Stimulated activated CD4-positive, alpha-beta T cell treated with anti-CD3 and anti-CD28 coated beads, Interleukin-12 subunit alpha, Interleukin-12 subunit beta, amount 100 ng/mL, for 4 hours (primary cell): ENCODE measurements around the gene WBP2.
A peak's percentile ranks its signal among the peaks of the same experiment; 100 is the strongest.

Experiments
- DNase-seq: peaks from one replicate; pipeline ENCODE4 v3.0.0-alpha.2; 2020

WBP2 gene

DNA sequence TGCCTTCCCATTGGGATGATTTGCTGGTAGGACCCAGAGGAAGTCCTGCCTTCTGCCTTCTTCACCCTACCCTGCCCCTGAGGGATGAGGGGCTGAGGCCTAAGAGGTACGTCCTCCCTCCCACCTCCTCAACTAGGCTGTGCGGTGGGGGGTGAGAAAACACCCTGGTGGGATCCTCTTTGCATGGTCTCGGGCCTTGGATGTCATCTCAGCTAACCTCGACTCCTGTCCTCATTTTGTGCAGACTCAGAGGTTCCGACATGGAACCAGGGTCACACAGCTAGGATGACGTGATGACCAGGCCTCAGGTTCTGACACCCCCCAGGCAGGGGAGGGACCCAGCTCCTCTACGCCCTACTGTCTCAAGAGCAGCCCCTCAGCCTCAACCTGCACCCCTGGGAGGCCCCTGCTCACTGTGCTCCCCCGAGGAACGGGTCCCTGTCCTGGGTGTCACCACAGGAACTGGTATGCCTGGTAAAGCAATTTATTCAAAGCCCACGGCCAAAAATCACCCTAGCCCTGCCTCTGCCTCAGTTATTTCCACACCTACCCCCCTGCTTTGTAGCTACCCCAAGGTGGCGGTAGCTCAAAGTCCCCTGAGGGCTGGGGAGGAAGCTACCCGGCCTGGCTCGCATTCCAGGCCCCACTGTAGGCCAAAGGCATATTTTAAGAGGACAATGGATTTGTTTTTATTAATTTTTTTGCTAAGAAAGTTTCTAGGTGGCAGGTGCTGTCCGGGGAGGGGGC, 28.4 kb downstream of the WBP2 start:
- no peak for DNase-seq

DNA sequence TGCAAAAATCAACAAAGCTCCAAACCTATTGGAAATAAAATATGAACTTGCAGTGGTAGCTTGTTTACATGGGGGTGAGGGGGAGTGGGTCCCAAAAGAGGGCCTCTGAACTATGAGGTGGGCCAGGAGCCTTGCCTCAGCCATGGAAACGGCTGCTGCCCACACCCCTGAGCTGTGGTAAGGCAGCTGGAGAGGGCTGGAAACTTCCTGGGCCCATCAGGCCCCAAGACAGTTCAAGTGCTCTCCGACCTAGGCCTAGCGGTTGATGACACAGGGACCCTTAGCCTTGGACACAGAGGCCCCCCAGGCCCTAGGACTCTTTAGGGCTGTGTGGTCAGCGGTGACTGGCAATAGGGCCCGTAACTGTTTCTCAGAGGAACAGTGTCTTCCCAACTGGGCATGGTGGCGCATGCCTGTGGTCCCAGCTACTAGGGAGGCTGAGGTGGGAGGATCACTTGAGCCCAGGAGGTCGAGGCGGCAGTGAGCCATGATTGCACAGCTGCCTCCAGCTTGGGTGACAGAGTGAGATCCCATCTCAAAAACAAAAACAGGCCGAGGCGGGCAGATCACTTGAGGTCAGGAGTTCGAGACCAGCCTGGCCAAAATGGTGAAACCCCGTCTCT, 29.3 kb downstream of the WBP2 start:
- DNase-seq = no peak

DNA sequence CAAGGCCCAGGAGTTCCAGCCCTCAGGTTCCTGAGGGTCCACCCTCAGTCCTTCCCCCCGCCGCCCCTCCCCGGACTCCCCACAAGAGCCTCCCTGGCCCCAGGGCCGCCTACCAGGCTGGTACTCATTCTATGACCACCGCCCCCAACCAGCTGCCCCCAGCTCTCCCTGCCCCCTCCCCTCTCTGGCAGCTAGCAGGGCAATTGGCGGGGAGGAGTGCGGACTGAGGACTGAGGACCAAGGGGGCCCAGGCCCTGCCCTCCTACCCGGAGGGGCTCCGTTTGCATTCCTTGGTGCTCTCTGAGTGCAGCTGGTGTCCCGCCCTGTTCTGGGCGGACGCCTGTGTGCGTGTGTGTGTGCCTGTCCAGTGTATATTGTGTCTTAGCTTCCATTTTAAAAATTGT, 30.0 kb downstream of the WBP2 start:
- no peak for DNase-seq

DNA sequence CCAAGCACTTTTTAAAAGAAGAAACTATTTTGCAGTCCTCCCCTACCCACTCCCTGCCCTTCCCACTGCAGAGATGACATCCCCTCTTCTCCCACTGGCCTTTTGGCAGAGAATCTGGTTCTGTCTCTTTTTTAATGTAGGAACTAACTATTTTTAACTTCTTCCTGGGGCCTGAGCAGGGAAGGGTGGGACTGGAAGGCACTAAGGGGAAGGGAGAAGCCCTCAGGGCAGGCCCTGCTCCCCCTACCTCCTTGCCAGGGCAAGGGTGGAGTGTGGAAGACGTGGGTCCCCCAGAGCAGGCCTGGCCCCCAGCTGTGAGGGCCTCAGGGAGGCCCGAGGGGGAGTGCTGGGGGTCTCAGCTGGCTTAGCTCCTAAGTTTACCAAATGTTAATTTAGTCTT, 30.5 kb downstream of the WBP2 start:
- DNase-seq = no peak

DNA sequence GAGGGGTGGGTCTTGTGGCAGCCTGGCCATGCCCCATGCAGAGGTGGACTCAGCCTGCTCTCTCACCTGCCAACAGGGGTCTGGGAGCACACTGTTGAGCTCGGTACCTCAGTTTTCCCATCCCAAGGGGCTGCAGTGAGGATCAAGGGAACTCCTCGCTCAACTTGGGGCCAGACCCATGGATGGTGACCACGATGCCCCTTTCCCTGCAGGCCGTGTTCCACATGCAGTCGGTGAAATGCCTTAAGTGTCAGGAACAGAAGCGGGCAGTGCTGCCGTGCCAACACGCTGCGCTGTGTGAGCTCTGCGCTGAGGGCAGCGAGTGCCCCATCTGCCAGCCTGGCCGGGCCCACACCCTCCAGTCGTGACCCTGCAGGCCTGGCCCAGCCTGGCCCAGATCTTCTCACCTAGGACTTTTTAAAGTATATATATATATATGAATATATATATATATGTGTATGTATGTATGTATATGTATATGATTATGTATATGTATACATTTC, 31.0 kb downstream of the WBP2 start:
- DNase-seq = no peak

DNA sequence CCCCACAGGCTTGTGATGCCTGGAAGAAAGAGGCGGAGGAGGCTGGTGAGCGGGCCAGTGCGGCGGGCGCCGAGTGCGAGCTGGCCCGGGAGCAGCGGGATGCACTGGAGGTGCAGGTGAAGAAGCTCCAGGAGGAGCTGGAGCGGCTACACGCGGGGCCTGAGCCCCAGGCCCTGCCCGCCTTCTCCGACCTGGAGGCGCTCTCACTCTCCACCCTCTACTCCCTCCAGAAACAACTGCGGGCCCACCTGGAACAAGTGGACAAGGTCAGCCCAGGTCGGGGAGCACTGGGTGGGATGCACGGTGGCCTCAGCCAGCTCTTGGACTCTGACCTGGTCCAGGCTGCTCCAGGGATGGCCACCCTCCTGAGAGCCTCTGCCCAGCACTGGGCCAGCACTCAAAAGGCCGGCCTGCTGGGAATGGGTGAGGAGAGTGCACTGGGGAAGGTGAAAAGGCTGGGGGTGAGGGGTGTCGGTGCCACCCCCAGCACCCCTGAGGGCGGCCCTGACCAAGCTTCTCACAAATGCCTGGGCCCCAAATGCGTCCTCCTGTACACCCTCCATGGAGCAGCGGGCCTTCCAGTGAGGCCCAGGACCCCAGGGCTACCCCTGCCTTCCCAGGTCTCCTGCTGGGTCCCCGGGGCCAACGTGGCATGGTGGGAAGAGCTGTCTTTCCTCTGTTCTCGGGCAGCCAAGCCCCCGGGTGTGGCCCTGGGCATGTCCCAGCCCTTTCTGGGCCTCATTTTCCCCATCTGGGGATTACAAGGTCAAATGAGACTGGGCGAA, 31.7 kb downstream of the WBP2 start:
- DNase-seq = no peak

DNA sequence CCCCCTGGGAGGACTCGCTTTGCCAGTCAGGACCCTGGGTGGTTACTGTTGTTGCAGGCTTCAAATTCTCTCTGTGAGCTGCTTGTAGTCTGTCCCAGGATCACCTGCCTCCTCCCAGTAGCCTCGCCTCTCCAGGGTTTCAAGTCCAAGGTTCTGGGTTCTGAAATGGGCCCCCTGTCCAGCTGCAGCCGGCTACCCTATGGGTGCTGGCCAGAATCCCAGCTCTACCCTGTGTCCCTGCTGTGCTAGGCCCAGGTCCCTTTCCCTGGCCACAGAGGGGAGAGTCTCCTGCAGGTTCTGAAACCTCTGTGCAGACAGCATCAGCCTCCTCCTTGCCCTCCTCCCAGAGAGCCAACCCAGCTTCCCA, 32.4 kb downstream of the WBP2 start:
- no peak for DNase-seq

DNA sequence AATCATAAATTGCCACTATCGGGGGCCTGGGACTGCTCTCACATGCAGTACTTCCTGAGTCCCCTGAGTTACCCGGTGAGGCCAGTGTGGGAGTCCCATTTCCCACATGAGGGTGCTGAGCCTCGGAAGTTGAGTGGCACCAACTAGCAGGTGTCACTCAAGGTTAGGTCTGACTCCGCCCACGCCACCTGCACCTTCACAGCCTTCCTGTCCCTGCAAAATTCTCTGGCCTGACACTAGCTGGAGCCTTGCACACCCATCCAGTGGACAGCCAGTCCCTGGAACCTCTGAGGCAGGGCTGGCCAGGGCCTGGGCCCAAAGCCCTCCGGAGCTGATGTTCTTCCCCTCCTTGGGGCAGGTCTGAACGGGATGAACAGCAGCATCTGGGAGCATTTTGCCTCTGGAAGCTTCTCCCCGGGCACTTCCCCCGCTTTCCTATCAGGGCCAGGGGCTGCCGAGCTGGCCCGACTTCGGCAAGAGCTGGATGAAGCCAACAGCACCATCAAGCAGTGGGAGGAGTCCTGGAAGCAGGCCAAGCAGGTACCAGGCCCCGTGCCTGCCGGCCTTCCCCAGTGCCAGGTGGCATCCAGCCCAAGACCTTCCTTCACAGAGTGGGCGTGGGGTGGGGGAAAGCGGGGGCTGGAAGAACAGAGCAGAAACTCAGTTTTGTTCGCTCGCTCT, 32.9 kb downstream of the WBP2 start:
- peak; percentile 32 for DNase-seq

DNA sequence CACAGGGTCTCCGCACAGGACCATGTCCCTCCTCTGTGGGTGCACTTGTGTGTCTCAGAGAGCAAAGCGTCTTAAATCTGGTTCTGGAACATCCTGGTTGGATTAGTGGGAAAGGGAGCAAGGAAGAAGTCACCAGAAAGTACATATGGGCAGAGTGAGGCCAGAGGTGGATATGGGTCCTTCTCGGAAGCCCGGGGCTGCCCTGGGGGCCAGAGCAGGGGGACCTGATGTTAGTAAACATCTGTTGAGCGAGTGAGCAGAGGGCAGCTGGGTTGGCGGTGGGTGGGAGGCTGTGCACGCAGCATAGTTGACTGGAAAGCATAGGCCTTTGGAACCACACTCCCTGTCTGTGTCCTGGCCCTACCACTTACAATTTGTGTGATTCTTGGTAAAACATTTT, 33.6 kb downstream of the WBP2 start:
- no peak for DNase-seq

DNA sequence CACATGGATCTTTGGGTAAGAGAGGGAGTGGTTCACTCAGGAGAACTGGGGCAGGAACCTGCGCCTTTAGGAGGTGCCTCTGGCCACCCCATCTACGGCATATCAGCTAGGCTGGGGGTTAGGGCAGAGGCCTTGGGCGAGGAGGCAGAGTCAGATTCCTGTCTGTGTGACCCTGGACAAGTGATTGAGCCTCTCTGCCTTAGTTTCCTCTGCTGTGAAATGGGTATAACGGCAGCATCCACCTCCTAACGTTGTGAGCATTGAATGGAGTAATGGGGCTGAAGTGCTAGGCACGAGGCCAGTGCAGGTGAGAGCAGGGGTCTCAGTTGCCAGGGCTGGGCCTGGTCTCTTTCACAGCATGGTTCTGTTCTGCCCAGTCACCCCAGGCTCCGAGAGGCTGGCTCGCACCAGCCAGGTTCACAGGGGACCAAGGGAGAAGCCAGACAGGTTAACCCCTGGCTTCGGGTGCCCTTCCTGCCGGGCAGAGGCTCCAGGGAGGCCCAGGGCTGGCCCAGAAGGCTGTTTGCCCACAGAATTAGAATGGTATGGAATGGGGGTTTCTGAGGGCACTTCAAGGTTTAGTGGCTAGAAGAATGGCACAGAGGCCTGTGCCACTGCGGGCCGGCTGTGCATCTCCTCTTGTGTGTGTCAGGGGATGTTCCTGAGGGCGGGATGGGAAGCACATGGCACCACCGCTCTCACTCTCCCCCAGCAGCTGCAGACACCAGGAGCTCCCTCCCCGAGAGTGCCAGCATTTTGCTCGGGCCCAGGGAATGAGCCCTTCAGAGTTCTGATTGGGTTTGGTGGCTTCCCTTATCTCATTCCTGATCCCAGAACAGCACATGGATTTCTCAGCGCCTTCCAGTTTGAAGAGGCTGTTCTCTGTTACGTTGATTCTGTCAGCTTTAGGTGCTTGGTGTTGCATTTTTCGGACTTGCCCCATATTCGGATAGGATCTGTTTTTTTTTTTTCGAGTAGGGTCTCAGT, 34.7 kb downstream of the WBP2 start:
- no peak for DNase-seq

DNA sequence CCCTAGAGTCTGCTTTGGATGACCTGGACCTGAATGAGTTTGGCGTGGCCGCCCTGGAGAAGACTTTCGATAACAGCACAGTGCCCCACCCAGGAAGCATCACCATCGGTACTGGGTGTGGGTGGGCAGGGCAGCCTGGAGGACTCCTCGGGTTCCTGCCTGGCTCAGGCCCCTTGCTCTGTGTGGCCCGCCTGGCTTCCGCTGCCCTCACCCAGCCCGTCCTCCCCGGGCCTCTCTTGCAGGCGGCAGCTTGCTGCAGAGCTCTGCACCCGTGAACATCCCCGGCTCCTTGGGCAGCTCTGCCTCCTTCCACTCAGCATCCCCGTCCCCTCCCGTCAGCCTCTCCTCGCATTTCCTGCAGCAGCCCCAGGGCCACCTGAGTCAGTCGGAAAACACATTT, 35.5 kb downstream of the WBP2 start:
- no peak for DNase-seq

DNA sequence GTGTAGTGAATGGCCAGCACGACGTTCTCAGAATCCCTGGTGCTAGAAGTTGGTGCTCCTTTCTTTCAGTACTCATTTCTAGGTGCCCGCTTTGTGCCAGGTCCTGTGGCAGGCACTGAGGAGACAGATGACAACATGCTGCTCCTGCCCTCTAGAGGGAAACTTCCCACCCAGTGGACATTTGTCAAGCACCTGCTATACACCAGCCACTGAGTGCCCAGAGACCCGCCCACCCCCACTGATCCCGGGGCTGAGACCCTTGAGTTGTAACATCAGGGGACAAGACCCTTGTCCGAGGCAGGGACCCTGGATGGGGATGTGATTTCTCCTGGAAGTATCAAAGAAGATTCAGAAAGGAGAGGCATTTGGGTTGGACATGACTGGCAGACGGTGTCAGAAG, 36.0 kb downstream of the WBP2 start:
- no peak for DNase-seq

DNA sequence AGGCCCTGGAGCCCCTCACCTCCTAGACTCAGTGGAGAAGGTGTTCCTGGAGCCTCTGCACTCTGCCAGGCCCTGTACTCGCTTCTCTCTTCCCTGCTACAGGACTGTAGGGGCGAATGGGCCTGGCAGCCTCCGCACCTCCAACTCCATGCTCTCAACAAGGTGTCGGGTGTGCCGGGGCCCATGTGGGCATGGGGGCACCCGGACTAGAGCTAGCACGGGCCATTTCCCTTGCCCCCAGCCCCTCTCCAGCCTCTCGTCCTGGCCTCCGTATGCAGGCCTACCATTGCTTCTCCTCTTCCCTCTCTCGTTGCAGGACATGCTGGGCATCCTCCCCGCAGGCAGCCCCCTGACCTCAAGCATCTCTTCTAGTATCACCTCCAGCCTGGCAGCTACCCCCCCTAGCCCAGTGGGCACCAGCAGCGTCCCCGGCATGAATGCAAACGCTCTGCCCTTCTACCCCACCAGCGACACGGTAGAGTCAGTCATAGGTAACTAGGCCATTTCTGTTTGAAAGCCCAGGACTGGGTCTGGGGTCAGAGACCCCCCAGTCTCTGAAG, 36.7 kb downstream of the WBP2 start:
- DNase-seq = no peak

DNA sequence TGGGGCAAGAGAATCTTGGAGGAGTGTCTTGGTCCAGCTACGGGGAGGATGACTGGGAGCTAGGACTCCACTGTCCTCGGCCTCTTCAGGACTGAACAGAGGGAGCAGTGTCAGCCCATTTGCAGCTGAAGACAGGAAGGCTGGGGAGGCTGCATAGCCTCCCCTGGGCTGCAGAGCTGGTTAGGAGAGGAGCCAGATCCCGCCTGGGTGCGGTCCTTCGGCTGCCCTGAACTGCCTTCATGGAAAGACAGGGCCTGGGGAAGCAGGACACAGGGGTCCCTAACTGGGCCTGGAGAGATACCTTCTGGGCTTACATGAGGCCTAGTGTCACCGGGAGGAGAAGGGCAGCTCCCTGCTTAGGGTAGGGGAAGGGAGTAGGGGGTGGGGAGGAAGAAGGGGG, 37.6 kb downstream of the WBP2 start:
- DNase-seq = no peak

DNA sequence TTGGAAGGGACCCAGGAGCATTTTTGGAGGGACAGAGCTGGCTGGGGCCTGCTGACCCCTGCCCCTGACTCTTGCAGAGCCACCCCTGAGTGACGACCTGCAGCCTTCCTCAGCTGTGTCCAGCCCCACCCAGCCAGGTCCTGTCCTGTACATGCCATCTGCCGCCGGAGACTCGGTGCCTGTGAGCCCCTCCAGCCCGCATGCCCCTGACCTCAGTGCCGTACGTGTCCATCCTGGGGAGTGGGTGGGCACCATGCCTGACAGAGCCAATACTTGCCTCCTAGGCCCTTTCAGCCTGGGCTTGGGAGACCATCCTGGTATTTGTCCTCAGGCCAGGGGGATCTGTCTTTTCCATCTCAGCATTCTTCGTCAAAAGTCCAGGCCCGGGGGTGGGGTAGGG, 38.4 kb downstream of the WBP2 start:
- no peak for DNase-seq

DNA sequence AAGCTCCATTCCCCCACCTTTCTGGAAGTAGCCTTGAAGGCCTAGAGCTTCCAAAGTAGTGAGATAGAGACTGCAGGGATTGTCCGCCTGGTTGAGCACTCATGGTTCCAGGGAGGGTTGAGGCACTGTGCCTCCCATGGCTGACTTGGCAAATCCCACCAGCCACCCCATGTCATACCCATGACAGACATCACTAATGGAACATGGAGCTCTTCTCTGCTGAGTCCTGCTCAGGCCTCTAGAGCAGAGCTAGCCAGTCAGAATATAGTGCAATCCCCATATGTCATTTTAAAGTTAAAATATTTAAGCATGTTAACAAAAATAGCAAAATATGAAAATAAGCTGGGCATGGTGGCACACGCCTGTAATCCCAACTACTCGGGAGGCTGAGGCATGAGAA, 39.7 kb downstream of the WBP2 start:
- no peak for DNase-seq

DNA sequence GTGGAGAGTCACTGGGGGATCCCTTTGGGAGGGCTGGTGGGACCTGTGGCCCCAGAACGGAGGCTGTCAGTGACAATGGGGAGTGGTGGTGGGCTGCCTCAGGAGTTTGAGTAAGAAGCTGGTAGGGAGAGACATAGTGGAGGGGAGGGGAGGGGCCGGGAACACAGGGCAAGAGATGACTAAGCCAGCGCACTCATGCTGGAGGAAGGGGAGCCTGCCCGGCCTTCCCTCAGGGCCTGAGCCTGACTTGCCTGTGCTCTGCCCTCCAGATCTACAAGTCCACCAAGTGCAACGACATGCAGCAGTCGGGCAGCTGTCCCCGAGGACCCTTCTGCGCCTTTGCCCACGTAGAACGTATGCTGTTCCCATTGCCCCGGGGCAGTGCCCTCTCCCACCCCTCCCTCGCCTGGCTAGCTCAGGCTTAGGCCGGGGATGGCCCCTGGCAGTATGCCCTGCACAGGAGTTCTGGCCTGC, 40.2 kb downstream of the WBP2 start:
- no peak for DNase-seq

DNA sequence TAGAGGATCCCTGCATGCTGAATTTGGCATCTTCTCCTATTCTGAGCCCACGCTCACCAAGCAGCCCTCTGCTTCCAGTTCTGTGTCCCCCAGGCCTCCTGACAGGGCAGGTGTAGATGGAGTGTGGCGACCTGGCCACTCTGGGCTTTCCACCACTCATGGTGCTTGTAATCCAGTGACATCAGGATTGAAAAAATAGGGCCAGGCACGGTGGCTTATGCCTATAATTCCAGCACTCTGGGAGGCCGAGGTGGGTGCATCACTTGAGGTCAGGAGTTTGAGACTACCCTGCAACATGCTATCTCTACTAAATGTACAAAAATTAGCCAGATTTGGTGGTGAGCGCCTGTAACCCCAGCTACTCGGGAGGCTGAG, 41.1 kb downstream of the WBP2 start:
- no peak for DNase-seq

DNA sequence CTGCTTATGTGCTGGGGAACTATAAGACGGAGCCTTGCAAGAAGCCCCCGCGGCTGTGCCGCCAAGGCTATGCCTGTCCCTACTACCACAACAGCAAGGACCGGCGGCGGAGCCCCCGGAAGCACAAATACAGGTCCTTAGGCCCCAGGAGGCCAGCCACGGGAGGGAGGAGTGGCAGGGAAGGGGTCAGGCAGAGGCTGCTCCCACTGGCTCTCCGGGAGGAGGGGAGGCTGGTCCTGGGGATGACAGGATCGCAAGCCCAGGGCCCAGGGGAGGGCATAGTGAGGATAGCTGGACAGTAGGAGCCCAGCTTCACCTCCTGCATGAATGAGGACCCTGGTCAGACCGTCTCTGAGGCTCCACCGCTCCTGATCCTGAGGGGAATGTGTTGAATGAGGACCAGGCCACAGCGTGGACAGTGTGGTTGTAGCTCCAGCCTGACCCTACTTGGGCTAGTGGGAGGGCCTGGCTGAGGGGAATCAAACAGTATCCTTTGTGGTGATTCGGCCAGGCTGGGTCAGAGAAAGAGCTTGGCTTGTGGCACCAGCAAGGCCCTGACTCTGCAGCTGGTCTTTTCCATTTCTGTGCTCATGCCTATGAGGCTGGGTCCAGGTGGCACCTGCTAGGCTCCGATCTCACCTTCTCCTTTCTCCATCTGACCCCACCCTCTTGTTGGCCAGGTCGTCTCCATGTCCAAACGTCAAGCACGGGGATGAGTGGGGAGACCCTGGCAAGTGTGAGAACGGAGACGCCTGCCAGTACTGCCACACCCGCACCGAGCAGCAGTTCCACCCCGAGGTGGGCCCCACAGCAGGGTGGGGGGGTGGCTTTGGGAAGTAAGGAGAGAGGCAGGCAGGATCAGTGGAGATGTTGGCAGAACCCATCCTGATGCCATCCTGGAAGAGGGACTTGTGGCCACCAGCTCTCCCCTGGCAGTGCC, 41.8 kb downstream of the WBP2 start:
- no peak for DNase-seq
